ENCODE measurements around the gene SCAF1.
"Not testable (repeated sequence)": the region's sequence is repeated elsewhere in the genome, so short reads cannot be mapped to it uniquely, and the experiment has no call there.

The SCAF1 gene

DNA sequence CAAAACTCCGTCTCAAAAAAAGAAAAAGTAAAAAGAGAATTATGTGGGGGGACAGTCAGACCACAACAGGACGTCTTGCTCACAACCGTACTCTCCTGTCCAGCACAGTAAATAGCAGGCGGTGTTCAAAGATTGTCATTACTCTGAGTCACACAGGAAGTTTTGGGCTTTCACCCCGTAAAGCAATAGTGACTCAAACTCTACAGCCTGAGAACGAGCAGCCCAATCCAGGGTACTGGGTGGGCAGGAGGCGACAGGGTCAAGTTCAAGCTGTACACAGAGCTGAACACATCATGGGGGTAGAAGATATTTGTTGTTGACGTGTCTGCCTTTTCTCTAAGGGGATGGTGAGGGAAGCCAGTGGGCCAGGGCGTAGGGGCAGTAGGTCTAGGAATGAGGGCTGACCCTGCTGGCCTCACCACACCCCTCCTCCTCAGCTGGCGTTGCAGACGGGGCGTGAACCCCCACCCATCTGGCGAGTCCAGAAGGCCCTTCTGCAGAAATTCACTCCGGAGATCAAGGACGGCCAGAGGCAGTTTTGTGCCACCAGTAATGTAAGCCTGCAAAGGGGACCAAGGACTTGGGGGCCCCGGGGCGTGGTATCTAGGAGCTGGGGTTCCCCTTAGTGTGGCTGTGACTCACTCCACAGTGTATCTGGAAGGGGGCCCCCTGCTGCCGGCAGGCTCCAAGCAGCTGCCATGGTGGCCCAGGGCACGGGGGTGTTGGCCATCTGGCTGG, 27.7 kb upstream of the SCAF1 start:
- DNase-seq = peak; percentile 68

DNA sequence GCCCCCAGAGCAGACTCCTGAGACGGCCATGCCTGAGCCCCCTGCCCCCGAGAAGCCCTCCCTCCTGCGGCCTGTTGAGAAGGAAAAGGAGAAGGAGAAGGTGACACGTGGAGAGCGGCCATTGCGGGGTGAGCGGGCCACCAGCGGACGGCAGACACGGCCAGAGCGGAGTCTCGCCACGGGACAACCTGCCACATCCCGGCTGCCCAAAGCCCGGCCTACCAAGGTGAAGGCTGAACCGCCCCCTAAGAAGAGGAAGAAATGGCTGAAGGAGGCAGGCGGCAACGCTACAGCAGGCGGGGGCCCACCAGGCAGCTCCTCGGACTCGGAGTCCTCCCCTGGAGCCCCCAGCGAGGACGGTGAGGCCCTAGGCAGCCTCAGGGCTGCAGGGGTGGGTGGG, 26.1 kb upstream of the SCAF1 start:
- DNase-seq = no peak

DNA sequence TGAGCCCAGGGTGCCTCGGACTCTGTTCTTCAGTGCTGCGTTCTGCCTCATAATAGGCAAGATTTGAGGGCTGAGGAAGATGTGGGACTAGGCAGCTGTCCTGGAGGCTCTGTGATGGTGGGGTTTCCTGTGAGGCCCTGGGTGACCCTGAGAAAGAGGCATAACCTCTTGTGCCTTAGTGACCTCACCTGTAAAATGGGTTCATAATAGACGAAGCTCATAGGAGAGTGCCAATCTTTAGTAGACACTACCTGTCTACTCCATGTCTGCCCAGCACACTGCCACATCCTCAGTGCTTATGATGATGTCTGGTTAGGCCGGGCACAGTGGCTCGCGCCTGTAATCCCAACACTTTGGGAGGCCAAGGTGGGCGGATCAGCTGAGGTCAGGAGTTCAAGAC, 25.5 kb upstream of the SCAF1 start:
- DNase-seq = no peak

DNA sequence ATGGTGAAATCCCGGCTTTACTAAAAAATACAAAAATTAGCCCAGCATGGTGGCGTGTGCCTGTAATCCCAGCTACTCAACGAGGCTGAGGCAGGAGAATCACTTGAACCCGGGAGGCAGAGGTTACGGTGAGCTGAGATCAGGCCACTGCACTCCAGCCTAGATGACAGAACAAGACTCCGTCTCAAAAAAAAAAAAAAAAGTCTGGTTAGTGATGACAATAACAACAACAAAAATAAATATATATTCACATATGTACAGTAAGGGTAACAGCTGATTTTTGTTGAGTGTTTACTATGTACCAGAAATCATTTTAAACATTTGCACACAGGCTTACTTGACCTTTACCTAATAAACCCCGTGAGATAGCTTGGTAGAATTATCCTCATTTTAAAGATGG, 25.1 kb upstream of the SCAF1 start:
- DNase-seq = no peak

DNA sequence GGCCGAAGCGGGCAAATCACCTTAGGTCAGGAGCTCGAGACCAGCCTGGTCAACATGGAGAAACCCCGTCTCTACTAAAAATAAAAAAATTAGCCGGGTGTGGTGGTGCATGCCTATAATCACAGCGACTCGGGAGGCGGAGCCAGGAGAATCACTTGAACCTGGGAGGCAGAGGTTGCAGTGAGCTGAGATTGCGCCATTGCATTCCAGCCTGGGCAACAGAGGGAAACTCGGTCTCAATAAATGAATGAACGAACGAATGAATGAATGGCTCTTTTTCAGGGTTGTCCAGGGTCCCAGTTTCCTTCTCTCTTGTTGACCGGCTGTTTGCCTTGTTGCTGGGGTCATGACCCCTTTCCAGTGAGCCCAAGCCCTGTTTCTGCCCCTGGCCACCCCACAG, 24.1 kb upstream of the SCAF1 start:
- not testable (repeated sequence) for DNase-seq

DNA sequence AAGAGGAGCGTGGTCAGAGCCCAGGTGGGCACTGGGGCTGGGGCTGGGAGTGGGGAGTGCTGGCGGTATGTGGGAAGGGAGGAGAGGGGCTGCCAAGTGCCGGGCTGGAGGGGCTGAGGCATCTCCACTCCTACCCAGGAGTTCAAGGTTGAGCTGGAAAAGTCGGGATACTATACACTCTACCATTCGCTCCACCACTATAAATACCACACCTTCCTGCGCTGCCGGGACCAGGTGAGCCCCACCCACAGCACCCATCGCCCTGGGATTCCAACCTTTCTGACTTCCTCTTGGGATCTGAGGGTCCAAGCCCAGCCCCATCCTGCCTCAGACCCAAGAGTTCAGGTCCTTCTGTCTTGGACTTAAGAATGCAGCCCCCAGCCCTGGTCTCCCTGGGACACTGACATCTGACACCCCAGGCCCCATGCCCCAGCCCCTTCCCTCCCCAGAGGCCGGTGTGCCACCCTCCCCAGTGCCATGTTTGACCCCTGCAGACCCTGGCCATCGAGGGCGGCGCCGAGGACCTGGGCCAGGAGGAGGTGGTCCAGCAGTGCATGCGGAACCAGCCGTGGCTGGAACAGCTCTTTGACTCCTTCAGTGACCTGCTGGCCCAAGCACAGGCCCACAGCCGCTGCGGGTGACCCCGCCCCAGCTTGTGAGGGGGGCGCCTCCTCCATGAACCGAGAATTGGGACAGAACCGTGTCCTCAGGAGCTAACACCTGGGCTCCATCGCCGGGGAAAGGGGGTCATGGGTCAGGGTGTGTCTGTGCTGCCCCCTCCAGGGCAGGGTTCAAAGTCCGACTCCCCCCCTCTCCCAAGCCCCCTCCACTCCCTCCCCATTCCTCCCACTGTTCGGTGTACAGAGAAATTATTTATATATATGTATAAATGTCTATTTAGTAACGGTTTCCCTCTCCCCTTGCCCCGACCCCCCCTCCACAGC, 16.8 kb upstream of the SCAF1 start:
- no peak for DNase-seq

DNA sequence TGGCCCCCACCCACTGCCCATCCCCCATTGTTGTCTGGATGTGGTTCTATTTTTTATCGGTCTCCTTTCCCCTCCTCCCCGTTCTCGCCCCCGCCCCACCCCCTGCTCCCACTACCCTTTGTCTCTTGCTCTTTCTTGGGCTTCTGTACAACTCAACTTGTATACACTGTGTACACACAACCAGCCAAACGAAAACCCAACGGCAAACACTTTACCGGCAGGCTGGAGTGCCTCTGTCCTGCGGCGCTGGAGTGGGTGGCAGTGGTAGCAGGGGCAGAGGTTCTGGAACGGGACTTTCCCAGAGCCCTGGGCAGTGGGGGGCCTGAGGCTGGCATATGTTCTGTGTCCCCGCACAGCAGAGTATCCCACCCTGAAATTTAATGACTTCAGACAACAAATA, 15.8 kb upstream of the SCAF1 start:
- DNase-seq = no peak

DNA sequence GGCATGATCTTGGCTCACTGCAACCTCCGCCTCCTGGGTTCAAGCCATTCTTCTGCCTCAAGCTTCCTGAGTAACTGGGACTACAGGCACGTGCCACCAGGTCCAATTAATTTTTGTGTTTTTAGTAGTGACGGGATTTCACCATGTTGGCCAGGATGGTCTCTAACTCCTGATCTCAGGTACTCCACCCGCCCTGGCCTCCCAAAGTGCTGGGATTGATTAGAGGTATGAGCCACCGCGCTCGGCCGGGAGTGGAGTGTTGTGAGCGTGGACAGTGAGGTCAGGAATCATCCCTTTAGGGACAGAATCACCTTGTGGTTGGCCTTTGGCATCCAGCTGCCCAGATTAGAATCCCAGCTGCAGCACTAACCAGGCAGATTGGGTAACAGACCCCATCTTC, 12.3 kb upstream of the SCAF1 start:
- DNase-seq = no peak

DNA sequence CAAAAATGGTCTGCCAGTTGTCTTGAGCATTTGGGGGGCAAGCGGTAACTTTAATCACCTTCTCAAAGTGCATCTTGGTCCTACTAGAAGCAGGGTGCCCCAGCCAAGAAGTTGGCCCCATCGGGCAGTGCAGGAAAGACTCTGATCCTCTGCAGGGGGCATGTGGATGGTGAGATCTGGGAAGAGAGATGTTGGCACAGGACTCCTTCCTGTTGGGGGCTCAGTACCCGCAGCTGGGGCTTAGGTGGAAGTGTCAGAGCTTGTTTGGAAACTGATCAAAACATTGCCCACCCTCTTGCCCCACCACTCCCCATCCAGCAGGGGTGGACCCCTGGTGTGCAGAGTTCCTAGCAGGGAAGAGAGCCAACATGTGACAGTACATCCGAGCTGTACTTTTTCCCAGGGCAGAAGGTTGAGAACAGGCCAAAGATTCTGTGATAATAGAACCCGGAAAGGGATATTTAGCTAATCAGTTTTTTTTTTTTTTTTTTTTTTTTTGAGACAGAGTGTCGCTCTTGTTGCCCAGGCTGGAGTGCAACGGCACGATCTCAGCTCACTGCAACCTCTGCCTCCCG, 10.9 kb upstream of the SCAF1 start:
- no peak for DNase-seq

DNA sequence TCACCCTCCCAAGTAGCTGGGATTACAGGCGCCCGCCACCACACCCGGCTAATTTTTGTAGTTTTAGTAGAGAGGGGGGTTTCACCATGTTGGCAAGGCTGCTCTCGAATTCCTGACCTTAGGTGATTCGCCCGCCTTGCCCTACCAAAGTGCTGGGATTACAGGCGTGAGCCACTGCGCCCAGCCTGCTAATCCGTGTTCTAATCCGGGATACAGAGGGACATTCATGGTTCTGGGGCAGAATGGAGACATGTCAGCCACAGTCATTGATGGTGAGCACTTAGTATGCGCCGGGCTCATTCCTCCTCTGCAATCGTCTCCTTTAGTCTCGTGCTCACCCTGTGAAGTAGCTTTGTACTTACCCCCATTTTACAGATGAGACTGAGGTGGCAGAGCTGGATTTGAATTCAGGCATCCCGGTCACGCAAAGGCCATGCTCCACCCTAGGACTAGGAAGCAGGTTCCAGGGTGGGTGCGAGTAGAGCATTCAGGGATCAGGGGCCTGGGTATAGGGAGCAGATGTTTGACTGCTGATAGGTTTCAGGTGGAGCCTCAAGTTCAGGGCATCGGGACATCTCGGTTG, 10.3 kb upstream of the SCAF1 start:
- DNase-seq = no peak

DNA sequence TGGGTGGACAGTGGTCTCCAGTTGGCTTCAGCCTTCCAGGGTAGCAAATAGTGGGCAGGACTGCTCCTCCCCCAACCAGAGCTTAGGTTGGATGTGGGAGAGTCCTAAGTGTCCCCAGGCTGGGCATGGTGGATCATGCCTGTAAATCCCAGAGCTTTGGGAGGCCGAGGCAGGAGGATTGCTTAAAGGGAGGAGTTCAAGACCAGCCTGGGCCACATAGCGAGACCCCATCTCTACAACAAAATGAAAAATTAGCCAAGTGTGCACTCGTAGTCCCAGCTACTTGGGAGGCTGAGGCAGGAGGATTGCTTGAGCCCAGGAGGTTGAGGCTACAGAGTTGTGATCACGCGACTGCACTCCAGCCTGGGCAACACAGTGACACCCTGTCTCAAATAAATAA, 9.4 kb upstream of the SCAF1 start:
- DNase-seq = no peak

DNA sequence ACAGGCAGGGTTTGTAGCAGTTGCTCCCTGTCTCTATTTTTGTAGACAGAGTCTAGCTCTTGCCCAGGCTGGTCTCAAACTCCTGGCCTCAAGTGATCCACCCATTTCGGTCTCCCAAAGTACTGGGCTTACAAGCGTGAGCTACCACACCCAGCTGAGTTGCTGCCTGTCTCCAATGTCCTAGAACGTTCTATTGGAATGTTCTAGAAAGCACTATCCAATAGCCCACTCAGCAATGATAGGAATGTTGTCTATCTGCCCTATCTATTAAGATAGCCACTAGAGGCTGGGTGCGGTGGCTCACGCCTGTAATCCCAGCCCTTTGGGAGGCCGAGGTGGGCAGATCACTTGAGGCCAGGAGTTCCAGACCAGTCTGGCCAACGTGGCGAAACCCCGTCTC, 8.7 kb upstream of the SCAF1 start:
- not testable (repeated sequence) for DNase-seq

DNA sequence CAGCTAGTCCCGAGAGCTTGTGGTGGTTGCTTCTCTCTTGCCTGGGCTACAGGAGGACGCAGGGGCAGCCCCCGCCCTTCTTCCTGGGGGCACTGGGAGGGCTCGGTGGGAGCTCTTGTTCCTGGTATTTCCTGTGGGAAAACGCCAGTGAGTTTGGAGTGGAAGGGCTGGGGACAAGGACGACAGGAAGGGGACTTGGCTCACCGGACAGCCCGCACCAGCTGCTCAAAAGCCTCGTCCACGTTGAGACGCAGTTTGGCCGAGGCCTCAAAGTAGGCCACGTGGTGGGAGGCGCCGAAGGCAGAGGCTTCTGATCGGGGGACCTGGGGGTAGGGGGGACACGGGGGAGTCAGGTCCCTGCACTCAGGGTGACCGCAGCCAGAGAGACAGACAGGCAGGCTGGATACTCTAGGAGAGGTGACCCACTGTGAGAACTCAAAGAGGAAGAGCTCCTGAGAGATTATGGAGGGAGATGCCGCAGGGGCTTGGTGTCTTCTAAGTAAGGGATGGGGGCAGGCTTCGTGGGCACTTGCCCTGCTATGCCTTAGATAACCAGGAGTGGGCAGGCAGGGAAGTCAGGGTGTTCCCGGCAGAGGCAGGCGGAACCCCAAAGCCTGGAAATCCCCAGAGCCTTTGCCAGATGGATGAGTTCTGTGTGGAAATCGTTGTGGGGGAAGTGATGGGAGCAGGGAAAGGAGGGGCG, 6.3 kb upstream of the SCAF1 start:
- DNase-seq = no peak

DNA sequence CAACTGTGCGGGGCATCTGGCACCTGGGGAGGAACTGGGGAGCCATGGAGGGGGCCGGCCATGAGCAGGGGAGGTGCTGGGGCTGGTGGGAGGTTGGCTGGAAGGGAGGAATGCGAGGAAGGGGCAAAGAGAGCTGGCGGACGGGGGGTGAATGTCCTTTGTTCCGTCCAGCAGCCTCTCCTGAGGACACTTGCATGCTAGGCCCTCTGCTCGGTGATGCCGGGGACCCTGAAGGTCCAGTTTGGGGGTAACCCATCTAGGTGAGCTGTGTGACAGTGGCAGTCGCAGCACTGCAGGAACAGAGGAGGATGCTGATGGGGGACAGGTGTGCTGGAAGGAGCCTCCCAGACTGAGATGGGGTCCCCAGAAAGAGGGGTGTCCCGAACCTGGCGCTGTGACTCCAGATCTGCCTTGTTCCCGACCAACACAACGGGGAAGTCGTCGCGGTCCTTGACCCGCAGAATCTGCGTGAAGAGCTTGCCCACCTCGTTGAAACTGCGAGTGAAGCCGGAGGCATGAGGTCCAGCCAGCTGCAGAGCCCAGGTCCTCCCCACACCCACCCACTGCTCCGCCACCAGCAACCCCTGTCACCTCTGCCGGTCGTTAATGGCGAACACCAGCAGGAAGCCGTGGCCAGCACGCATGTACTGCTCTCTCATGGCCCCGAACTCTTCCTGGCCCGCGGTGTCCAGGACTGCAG, 5.6 kb upstream of the SCAF1 start:
- no peak for DNase-seq

DNA sequence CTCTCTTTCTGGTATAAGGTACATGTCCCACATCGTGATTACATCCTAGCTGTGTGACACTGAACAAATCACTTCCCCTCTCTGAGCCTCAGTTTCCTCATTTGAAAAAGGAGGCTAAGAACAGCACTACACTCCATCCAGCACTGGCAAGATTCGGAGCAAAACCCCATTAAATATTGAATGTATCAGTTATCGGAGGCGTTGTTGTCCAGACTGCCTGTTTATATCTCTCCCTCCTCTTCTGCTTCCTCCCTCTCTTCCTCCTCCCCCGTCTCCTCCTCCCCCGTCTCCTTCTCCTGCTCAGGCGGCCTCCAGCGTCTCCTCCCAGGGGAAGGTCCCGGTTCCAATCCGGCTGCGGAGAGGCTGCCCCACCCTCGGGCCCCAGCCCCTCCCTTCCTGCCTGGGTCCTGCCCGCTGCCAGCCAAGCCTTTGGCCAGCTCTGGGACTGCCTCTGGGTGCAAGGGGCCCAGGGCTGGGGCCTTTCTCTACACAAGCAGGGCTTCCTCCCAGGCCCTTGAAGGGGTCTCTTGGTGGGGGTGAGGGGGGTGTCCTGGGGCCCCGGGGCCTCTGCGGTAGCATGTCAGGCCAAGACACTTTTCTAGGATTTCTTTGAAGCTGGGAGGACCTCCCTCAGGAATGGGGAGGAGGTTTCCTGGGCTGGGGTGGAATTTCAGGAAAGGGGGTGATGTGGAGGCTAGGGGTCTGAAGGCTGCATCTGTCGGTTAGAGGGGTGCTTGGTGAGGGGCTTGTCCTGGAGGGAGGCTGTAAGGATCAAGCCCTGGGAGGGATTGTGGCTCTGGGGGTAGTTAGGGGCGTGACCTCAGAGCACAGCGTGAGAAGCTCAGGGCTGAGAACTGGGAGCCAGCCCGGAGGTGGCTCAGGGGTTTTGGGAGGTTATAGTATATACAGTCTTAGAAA, 3.9 kb upstream of the SCAF1 start:
- DNase-seq = no peak

DNA sequence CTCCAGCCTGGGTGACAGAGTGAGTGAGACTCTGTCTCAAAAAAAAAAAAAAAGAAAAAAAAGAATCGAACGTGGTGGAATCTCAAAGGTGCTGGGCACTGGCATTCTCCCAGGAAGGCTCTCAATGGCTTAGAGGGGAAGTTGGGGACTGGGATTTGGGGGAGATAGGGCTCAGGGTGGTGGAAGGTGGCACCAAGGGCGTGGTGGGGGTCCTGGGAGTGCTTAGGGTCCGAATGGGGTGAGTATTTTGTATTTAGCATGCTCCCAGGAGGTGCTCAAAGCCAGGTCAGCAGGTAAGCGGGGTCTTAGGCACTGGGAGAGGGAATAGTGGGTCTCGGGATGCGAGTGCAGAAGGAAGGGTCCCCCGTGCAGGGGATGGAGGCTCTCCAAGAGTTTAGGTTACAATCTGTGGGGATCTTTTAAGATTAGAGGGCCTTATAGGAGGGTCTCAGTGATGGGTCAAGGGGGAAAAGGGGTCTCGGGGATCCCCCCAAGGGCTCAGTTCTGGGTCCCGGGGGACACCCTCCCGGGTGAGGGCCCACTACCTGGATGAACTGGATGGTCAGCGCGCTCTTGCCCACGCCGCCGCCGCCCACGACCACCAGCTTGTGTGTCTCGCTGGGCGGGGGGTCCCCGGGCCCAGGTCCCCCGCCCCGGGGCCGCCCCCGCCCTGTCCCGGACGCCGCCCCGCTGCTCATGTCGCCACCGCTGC, 2.5 kb upstream of the SCAF1 start:
- no peak for DNase-seq

DNA sequence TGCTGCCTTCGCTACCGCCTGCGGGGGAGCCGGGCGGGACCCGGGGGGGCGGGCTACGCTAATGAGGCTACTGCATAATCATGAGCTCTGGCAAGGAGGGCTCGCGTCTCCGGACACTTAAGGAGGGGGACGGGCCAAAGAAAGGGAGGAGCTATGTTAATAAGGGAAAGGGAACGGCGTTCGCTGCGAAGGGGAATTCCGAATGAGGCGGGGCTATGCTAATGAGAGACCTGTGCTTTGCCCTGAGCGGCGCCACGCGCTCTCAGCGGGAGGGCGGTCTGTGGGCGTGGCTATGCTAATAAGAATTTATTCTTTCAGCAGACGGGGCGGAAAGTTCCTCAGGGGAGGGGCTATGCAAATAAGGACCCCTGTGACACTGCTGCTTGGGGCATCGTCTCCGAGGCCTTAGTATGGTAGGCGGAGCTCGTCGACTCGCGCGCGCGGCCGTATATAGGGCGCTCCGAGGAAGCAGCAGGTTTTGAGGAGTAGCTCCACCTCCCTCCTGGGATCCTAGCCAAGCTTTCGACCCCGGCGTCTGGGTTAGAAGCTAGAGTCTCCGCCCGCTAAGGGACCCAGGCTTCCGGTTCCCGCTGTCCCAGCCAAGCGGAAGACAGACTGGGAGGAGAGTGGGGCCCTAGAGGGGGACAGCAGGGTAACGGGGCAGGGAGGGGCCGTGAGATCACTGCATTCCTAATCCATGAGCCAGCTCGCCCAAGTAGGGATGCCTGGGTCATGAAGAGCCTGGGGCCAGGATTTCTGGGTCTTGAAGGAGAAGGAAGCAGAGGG, 1.7 kb upstream of the SCAF1 start, which contains the start of gene RRAS:
RRAS (minus strand) TSS at position 31 of the 786 bp plus-strand sequence. CDS start 45 bp downstream, outside the sequence.
- peak; percentile 99 for DNase-seq

DNA sequence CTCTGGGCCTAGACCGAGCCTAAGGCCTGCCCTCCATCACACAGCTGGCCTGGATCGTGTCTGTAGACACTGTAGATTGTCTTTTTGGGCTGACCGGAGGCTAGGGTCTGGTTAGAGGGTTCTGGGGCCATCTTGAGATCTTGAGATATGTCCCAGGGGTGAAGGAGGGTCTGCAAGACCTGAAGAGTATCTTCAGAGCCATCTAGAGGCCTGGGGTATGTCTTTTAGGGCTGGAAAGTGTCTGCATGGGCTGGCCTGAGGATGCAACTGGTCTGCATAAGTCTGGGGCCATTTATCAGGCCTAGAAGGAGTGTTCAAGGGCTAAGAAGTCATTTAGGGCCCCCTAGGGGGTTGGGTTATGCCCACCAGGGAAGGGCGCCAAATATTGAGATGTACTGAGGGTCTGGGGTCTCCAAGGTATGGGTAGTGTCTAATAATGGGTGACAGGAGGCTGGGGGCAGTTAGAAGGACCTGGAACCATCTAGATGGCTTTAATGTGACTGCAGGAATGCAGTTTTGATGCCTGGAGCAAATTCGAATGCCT, 555 bp downstream of the SCAF1 start:
- DNase-seq = no peak

DNA sequence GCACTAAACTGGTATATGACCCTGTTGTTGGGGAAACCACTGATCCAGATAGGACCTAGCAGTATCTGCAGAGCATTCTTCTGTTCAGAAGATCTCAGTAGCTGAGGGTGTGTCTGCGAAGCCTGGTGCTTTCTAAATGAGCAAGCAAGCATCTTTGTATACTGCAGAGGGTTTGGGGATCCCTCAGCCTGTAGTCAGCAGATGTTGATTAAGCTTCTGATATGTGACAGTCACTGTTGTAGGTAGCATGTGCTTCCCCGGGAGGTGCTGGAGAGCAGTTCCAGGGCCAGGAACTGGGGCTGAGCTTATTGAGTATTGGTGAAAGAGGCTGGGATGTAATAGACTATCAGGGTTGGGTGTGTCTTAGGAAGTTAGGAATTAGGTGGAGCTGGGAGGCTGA, 1.5 kb downstream of the SCAF1 start:
- DNase-seq = no peak
